Measurements from ENCODE around the gene EFCAB6.

DNA sequence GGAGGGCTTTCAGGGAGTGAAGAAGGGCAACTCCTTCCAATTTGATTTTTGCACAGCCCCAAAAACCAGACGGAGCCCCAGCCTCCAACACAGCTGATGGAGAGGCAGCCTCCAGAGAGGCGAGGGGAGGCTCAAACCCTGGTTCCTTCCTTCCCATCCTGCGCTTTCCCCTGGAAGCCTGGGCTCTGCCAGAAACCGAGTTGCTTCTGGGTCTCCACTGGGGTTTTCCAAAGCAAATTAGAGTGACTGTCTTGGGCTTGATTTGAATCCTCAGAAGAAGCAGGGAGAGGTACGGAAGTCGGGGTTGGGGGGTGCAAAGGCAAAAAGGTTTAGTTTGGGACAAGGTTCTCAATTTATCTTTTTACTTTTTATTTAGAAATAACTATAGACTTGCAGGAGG, 271.1 kb downstream of the EFCAB6 start:
- TF ChIP-seq POLR2A (IDR thresholded peaks at IDR 0.05; ENCODE audit: low read depth, low read length) (no peak), POLR2AphosphoS5 (IDR thresholded peaks at IDR 0.05; ENCODE audit: low read depth, low read length) (no peak), SPI1 (IDR thresholded peaks at IDR 0.05; ENCODE audit: low read depth, low read length) (no peak)

All from GM12891 (cell line).